ENCODE measurements around the gene MAST2.

MAST2 gene

DNA sequence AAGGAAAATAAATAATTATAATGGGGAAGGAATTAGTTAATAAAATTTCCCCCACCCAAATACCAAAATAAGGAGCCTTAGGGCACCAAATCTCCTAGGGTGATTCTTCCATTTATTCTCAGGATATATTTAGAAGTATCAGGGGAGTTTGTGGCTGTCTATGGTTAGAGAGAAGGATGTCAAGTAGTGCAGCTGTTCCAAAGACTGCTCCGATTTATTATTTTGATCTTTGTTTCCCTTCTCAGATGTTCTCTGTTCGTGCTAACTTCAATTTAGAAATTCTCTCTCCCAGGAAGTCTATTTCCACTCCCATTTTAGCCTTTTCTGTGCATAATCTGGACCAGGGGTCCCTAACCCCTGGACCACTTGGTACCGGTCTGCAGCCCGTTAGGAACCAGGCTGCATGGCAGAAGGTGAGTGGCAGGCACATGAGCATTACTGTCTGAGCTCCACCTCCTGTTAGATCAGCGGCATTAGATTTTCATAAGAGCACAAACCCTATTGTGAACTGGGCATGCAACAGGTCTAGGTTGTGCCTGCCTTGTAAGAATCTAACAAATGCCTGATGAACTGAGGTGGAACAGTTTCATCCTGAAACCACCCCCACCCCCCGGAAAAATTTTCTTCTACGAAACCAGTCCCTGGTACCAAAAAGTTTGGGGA lies 9.3 kb upstream of the MAST2 start:
- Histone ChIP-seq H3K9me3 (ENCODE audit: insufficient read depth, low read depth, low read length) (no peaks in the 10 kb centered on the region), H3K27me3 (ENCODE audit: insufficient read depth, low read length, poor library complexity, severe bottlenecking) (no peaks in the 10 kb centered on the region), H2AFZ (ENCODE audit: low read length) (0 out of 2 replicates have a peak overlapping the region, but pooled peaks have one; percentile 37), H3K36me3 (ENCODE audit: insufficient read depth, low read length) (no peaks in the 10 kb centered on the region), H3K4me1 (ENCODE audit: insufficient read depth, low read length, poor library complexity, severe bottlenecking) (no peaks in the 10 kb centered on the region), H3K4me2 (ENCODE audit: low read depth, low read length, poor library complexity, severe bottlenecking) (no peak overlapping the region), H3K79me2 (ENCODE audit: insufficient read depth, low read length) (no peaks in the 10 kb centered on the region), H3F3A (ENCODE audit: low read depth) (no peaks in the 10 kb centered on the region), H3K9ac (ENCODE audit: low read depth, low read length, poor library complexity, severe bottlenecking) (no peak overlapping the region), H3K4me3 (ENCODE audit: low read length, poor library complexity, severe bottlenecking) (no peak overlapping the region), H3K9me2 (replicated peaks; ENCODE audit: low read depth, low read length) (no peaks in the 10 kb centered on the region), H4K20me1 (ENCODE audit: insufficient read depth, low read length, poor library complexity, severe bottlenecking) (no peaks in the 10 kb centered on the region)
- TF ChIP-seq, protein P1, sequence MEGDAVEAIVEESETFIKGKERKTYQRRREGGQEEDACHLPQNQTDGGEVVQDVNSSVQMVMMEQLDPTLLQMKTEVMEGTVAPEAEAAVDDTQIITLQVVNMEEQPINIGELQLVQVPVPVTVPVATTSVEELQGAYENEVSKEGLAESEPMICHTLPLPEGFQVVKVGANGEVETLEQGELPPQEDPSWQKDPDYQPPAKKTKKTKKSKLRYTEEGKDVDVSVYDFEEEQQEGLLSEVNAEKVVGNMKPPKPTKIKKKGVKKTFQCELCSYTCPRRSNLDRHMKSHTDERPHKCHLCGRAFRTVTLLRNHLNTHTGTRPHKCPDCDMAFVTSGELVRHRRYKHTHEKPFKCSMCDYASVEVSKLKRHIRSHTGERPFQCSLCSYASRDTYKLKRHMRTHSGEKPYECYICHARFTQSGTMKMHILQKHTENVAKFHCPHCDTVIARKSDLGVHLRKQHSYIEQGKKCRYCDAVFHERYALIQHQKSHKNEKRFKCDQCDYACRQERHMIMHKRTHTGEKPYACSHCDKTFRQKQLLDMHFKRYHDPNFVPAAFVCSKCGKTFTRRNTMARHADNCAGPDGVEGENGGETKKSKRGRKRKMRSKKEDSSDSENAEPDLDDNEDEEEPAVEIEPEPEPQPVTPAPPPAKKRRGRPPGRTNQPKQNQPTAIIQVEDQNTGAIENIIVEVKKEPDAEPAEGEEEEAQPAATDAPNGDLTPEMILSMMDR (conservative IDR thresholded peaks at IDR 0.05; ENCODE audit: low read length): no peak
- no peak for TF ChIP-seq EZH2phosphoT487 (IDR thresholded peaks at IDR 0.05; ENCODE audit: borderline replicate concordance)

DNA sequence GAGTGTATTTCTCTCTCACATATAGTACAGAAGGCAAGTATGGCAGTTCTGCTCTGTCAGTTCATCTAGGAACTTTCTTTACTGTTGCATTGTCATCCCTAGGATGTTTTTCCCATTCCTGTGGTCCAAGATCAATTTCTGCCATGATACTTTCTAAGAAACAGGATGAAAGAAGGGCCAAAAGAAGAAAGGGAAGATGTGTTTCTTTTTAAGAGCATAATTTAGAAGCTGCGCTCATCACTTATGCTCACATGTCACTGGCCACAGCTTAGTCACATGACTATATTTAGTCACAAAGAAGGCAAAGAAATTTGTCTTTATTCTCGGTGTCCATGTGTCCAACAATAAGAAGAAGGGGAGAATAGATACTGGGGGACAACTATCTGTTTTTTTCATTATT lies 7.0 kb upstream of the MAST2 start:
- Histone ChIP-seq H3K4me1 (ENCODE audit: insufficient read depth, low read length, poor library complexity, severe bottlenecking) (no peaks in the 10 kb centered on the region), H3K4me2 (ENCODE audit: low read depth, low read length, poor library complexity, severe bottlenecking) (no peak overlapping the region), H3K79me2 (ENCODE audit: insufficient read depth, low read length) (no peaks in the 10 kb centered on the region), H3K9me3 (ENCODE audit: insufficient read depth, low read depth, low read length) (no peaks in the 10 kb centered on the region), H3F3A (ENCODE audit: low read depth) (no peaks in the 10 kb centered on the region), H3K9me2 (replicated peaks; ENCODE audit: low read depth, low read length) (no peaks in the 10 kb centered on the region), H3K4me3 (ENCODE audit: low read length, poor library complexity, severe bottlenecking) (no peak overlapping the region), H3K27me3 (ENCODE audit: insufficient read depth, low read length, poor library complexity, severe bottlenecking) (no peaks in the 10 kb centered on the region), H2AFZ (ENCODE audit: low read length) (no peak overlapping the region), H3K36me3 (ENCODE audit: insufficient read depth, low read length) (no peaks in the 10 kb centered on the region), H4K20me1 (ENCODE audit: insufficient read depth, low read length, poor library complexity, severe bottlenecking) (no peaks in the 10 kb centered on the region), H3K9ac (ENCODE audit: low read depth, low read length, poor library complexity, severe bottlenecking) (no peak overlapping the region)
- TF ChIP-seq EZH2phosphoT487 (IDR thresholded peaks at IDR 0.05; ENCODE audit: borderline replicate concordance): no peak
- TF ChIP-seq, protein P1 (conservative IDR thresholded peaks at IDR 0.05; ENCODE audit: low read length): no peak

DNA sequence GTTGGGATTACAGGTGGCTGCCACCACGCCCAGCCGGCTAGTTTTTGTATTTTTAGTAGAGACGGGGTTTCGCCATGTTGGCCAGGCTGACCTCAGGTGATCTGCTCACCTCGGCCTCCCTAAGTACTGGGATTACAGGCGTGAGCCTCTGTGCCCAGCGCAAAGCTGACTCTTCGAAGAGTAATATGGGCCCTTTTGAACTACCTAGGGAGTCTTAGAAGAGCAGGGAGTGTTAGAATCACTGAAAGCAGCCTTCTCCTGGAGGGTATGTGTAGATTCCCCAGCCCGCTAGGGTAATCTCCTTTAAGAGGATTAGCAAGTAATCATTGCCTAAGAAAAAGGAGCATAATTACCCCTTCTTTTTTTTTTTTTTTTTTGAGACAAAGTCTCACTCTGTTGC lies 6.5 kb upstream of the MAST2 start:
- Histone ChIP-seq H3K4me3 (ENCODE audit: low read length, poor library complexity, severe bottlenecking) (no peak overlapping the region), H3K9me3 (ENCODE audit: insufficient read depth, low read depth, low read length) (no peaks in the 10 kb centered on the region), H3K79me2 (ENCODE audit: insufficient read depth, low read length) (no peaks in the 10 kb centered on the region), H3K9ac (ENCODE audit: low read depth, low read length, poor library complexity, severe bottlenecking) (no peak overlapping the region), H3K4me1 (ENCODE audit: insufficient read depth, low read length, poor library complexity, severe bottlenecking) (no peaks in the 10 kb centered on the region), H3K9me2 (replicated peaks; ENCODE audit: low read depth, low read length) (no peaks in the 10 kb centered on the region), H2AFZ (ENCODE audit: low read length) (no peak overlapping the region), H3K36me3 (ENCODE audit: insufficient read depth, low read length) (no peaks in the 10 kb centered on the region), H3K27me3 (ENCODE audit: insufficient read depth, low read length, poor library complexity, severe bottlenecking) (no peaks in the 10 kb centered on the region), H3K4me2 (ENCODE audit: low read depth, low read length, poor library complexity, severe bottlenecking) (no peak overlapping the region), H4K20me1 (ENCODE audit: insufficient read depth, low read length, poor library complexity, severe bottlenecking) (no peaks in the 10 kb centered on the region), H3F3A (ENCODE audit: low read depth) (no peaks in the 10 kb centered on the region)
- TF ChIP-seq, protein P1 (conservative IDR thresholded peaks at IDR 0.05; ENCODE audit: low read length): no peak
- no peak for TF ChIP-seq EZH2phosphoT487 (IDR thresholded peaks at IDR 0.05; ENCODE audit: borderline replicate concordance)

All from Loucy (cell line).